ENCODE results near the gene C6orf136.

C6orf136 gene

GRCh38 chr6:30615958-30616810, 30.7 kb upstream of the C6orf136 start:
- no peak for DNase-seq
- ATAC-seq = no peak

- ATAC-seq = peak; percentile 85
- peak; percentile 96 for DNase-seq
Observed at GRCh38 chr6:30616811-30617564, 29.9 kb upstream of the C6orf136 start, which contains the start of gene PPP1R10. Gene PPP1R10 (minus strand): TSS chr6:30617243. CDS start chr6:30609944, 7,299 bp downstream.

- DNase-seq (peak; percentile 96), ATAC-seq (peak; percentile 87)
Observed at GRCh38 chr6:30617565-30618269, 29.2 kb upstream of the C6orf136 start, which contains the start of gene MRPS18B. Gene MRPS18B (plus strand): TSS chr6:30617840. CDS start chr6:30617866, 26 bp downstream.

- DNase-seq (no peak), ATAC-seq (no peak)
Observed at GRCh38 chr6:30618270-30618797, 28.6 kb upstream of the C6orf136 start.

GRCh38 chr6:30619561-30619960, 27.4 kb upstream of the C6orf136 start:
- ATAC-seq (no peak), DNase-seq (no peak)

- ATAC-seq (no peak), DNase-seq (no peak)
Observed at GRCh38 chr6:30625511-30625910, 21.4 kb upstream of the C6orf136 start.

GRCh38 chr6:30626484-30627366, 20.2 kb upstream of the C6orf136 start, which contains the start of gene ATAT1:
Gene ATAT1 (plus strand): TSS chr6:30626874.
- peak; percentile 91 for DNase-seq
- peak; percentile 97 for ATAC-seq

GRCh38 chr6:30635834-30636233, 11.1 kb upstream of the C6orf136 start:
- ATAC-seq (no peak), DNase-seq (no peak)

- ATAC-seq (peak; percentile 58), DNase-seq (no peak)
Observed at GRCh38 chr6:30640481-30640880, 6.5 kb upstream of the C6orf136 start.

- ATAC-seq = no peak
- DNase-seq = no peak
Observed at GRCh38 chr6:30641048-30641447, 5.9 kb upstream of the C6orf136 start.

- ATAC-seq = no peak
Observed at GRCh38 chr6:30643656-30644055, 3.3 kb upstream of the C6orf136 start.

GRCh38 chr6:30644769-30645168, 2.2 kb upstream of the C6orf136 start:
- ATAC-seq = no peak
- no peak for DNase-seq

More at GRCh38 chr6:30643656-30644055, 3.3 kb upstream of the C6orf136 start:
- no peak for DNase-seq

- ATAC-seq = no peak
- no peak for DNase-seq
Observed at GRCh38 chr6:30645989-30646388, 944 bp upstream of the C6orf136 start.

- DNase-seq (peak; percentile 84), ATAC-seq (peak; percentile 81)
Observed at GRCh38 chr6:30647242-30648116, 546 bp downstream of the C6orf136 start.

GRCh38 chr6:30651143-30651542, 4.2 kb downstream of the C6orf136 start:
- ATAC-seq (no peak), DNase-seq (no peak)

GRCh38 chr6:30654798-30655742, 8.1 kb downstream of the C6orf136 start:
- ATAC-seq (no peak), DNase-seq (no peak)

- no peak for DNase-seq
- ATAC-seq = no peak
Observed at GRCh38 chr6:30655743-30656094, 8.8 kb downstream of the C6orf136 start.

- ATAC-seq (no peak), DNase-seq (no peak)
Observed at GRCh38 chr6:30656513-30656912, 9.6 kb downstream of the C6orf136 start.

GRCh38 chr6:30657454-30657853, 10.5 kb downstream of the C6orf136 start:
- DNase-seq = no peak

More at GRCh38 chr6:30657454-30657853, 10.5 kb downstream of the C6orf136 start:
- no peak for ATAC-seq
